ENCODE data around the gene ADAMTS4.

The ADAMTS4 gene

GRCh38 chr1:161198897-161199431, at the start of gene ADAMTS4:
TSS of gene ADAMTS4 (minus strand) at chr1:161199054. CDS start at chr1:161198627, 427 bp downstream.
- no peak for TF ChIP-seq CTCF (conservative IDR thresholded peaks at IDR 0.05)
- no peak within 1 kb of the TSS for H3K27ac ChIP-seq

GRCh38 chr1:161244888-161245287, 46.0 kb upstream of the ADAMTS4 start:
- H3K27ac ChIP-seq, result no peak overlapping the region
- TF ChIP-seq CTCF (conservative IDR thresholded peaks at IDR 0.05), result no peak

- TF ChIP-seq CTCF (conservative IDR thresholded peaks at IDR 0.05), result no peak
- H3K27ac ChIP-seq, result no peak overlapping the region
These were observed 43.5 kb upstream of the ADAMTS4 start for GRCh38 chr1:161242313-161242712.

- TF ChIP-seq CTCF (conservative IDR thresholded peaks at IDR 0.05), result no peak
These were observed 42.8 kb upstream of the ADAMTS4 start for GRCh38 chr1:161241682-161242081.

GRCh38 chr1:161238039-161238473, 39.2 kb upstream of the ADAMTS4 start, which contains the start of gene NR1I3:
TSS of gene NR1I3 (minus strand) at chr1:161238203. CDS start at chr1:161236565, 1,638 bp downstream.
- TF ChIP-seq CTCF (conservative IDR thresholded peaks at IDR 0.05), result no peak
- no peak within 1 kb of the TSS for H3K27ac ChIP-seq

More at GRCh38 chr1:161241682-161242081, 42.8 kb upstream of the ADAMTS4 start:
- no peak overlapping the region for H3K27ac ChIP-seq

GRCh38 chr1:161235957-161236775, 37.3 kb upstream of the ADAMTS4 start:
- no peak overlapping the region for H3K27ac ChIP-seq
- TF ChIP-seq CTCF (conservative IDR thresholded peaks at IDR 0.05), result no peak

- H3K27ac ChIP-seq, result no peak overlapping the region
- TF ChIP-seq CTCF (conservative IDR thresholded peaks at IDR 0.05), result no peak
These were observed 34.2 kb upstream of the ADAMTS4 start for GRCh38 chr1:161233102-161233501.
